ENCODE results near the gene ICE2. TPM values are rescaled to one million over a fixed set of nuclear protein-coding genes. Genes with fewer than 3 reads are reported as not detected.

The ICE2 gene
- total and polyA plus RNA-seq, 11 donors, result 8.4 to 28.8 (median 21.6) TPM

- peak overlapping the region; percentile 3 to 92 (median 78) for H3K27ac ChIP-seq
- H3K36me3 ChIP-seq, result peaks cover 0 to 96% (median 38%) of the 10 kb centered on the region in 9 donors
- H3K27me3 ChIP-seq, result no peaks in the 10 kb centered on the region
- H3K4me1 ChIP-seq, result peaks cover 4 to 96% (median 74%) of the 10 kb centered on the region in 12 donors
- DNase-seq (no peak), ATAC-seq (no peak)
- no peak overlapping the region for H3K4me3 ChIP-seq
- intact Hi-C loops (cut with DNase I), result no loop called here
- 45 to 61% (median 53%) methylated on average over 4 of the region's 4 CpGs for WGBS, 4 donors
- TF ChIP-seq POLR2A (IDR thresholded peaks at IDR 0.05) (no peak), CTCF (IDR thresholded peaks at IDR 0.05) (no peak)
- no peaks in the 10 kb centered on the region for H3K9me3 ChIP-seq
Observed at GRCh38 chr15:60374209-60374608, 104.7 kb downstream of the ICE2 start.

- intact Hi-C loops (cut with DNase I), result no loop called here
- TF ChIP-seq POLR2A (IDR thresholded peaks at IDR 0.05), result no peak
- no peak for TF ChIP-seq CTCF (IDR thresholded peaks at IDR 0.05)
- Histone ChIP-seq H3K4me3 (no peak overlapping the region), H3K36me3 (peaks cover 0 to 97% (median 38%) of the 10 kb centered on the region in 9 donors), H3K27ac (peak overlapping the region in 11 of 12 donors; percentile 66 to 92 (median 80)), H3K9me3 (no peaks in the 10 kb centered on the region), H3K4me1 (peaks cover 4 to 96% (median 75%) of the 10 kb centered on the region in 12 donors), H3K27me3 (no peaks in the 10 kb centered on the region)
- WGBS, 4 donors, result 71 to 79% (median 75%) methylated on average over 2 of the region's 2 CpGs
- ATAC-seq, result no peak
- DNase-seq, result no peak
Observed at GRCh38 chr15:60373745-60374144, 105.2 kb downstream of the ICE2 start.

- peaks cover 4 to 94% (median 75%) of the 10 kb centered on the region in 12 donors for H3K4me1 ChIP-seq
- no peaks in the 10 kb centered on the region for H3K27me3 ChIP-seq
- TF ChIP-seq CTCF (IDR thresholded peaks at IDR 0.05), result no peak
- no peak for TF ChIP-seq POLR2A (IDR thresholded peaks at IDR 0.05)
- ATAC-seq (no peak), DNase-seq (no peak)
- intact Hi-C loops (cut with DNase I), result no loop called here
- WGBS, 4 donors, result 83 to 94% (median 91%) methylated on average over 3 of the region's 3 CpGs
- no peak overlapping the region for H3K4me3 ChIP-seq
- no peaks in the 10 kb centered on the region for H3K9me3 ChIP-seq
- peaks cover 0 to 97% (median 39%) of the 10 kb centered on the region in 9 donors for H3K36me3 ChIP-seq
- peak overlapping the region; percentile 66 to 92 (median 80) for H3K27ac ChIP-seq
Observed at GRCh38 chr15:60373327-60373726, 105.6 kb downstream of the ICE2 start.

DNA sequence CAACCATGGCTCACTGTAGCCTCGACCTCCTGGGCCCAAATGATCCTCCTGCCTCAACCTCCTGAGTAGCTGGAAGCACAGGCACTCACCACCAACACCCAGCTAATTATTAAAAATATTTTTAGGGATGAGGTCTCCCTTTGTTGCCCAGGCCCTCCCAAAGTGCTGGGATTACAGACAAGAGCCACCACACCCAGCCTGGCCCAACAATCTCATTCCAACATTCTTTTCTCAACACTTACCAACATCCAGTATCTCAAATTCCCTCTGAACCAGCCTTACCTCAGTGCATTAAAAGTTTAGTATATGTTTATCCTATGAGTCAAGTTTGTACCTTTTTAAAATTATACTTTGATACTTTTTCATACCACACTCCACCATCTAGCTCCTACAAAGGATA is 106.2 kb downstream of the ICE2 start:
- TF ChIP-seq CTCF (IDR thresholded peaks at IDR 0.05), result no peak
- no peak for TF ChIP-seq POLR2A (IDR thresholded peaks at IDR 0.05)
- no peaks in the 10 kb centered on the region for H3K27me3 ChIP-seq
- H3K4me1 ChIP-seq, result peaks cover 4 to 90% (median 73%) of the 10 kb centered on the region in 12 donors
- peaks cover 0 to 94% (median 38%) of the 10 kb centered on the region in 9 donors for H3K36me3 ChIP-seq
- ATAC-seq (no peak), DNase-seq (no peak)
- no peak overlapping the region for H3K4me3 ChIP-seq
- intact Hi-C loops (cut with DNase I), result no loop called here
- 86 to 95% (median 90%) methylated on average over 1 of the region's 1 CpG for WGBS, 4 donors
- peak overlapping the region; percentile 73 to 92 (median 80) for H3K27ac ChIP-seq
- no peaks in the 10 kb centered on the region for H3K9me3 ChIP-seq
